ENCODE results near the gene QSOX1.
"Not testable (repeated sequence)": the region's sequence is repeated elsewhere in the genome, so short reads cannot be mapped to it uniquely, and the experiment has no call there.

The QSOX1 gene, protein sequence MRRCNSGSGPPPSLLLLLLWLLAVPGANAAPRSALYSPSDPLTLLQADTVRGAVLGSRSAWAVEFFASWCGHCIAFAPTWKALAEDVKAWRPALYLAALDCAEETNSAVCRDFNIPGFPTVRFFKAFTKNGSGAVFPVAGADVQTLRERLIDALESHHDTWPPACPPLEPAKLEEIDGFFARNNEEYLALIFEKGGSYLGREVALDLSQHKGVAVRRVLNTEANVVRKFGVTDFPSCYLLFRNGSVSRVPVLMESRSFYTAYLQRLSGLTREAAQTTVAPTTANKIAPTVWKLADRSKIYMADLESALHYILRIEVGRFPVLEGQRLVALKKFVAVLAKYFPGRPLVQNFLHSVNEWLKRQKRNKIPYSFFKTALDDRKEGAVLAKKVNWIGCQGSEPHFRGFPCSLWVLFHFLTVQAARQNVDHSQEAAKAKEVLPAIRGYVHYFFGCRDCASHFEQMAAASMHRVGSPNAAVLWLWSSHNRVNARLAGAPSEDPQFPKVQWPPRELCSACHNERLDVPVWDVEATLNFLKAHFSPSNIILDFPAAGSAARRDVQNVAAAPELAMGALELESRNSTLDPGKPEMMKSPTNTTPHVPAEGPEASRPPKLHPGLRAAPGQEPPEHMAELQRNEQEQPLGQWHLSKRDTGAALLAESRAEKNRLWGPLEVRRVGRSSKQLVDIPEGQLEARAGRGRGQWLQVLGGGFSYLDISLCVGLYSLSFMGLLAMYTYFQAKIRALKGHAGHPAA

GRCh38 chr1:180154325-180155181 lies at the start of gene QSOX1:
TSS of gene QSOX1 (plus strand) at chr1:180154869. CDS start at chr1:180154908, 39 bp downstream.
- DNase-seq (ENCODE audit: low spot score) = peak; percentile 96

- DNase-seq (ENCODE audit: low spot score) = no peak
Measured at GRCh38 chr1:180112091-180112490, 42.6 kb upstream of the QSOX1 start.

GRCh38 chr1:180112984-180113647 lies 41.6 kb upstream of the QSOX1 start:
- DNase-seq (ENCODE audit: low spot score) = no peak

DNA sequence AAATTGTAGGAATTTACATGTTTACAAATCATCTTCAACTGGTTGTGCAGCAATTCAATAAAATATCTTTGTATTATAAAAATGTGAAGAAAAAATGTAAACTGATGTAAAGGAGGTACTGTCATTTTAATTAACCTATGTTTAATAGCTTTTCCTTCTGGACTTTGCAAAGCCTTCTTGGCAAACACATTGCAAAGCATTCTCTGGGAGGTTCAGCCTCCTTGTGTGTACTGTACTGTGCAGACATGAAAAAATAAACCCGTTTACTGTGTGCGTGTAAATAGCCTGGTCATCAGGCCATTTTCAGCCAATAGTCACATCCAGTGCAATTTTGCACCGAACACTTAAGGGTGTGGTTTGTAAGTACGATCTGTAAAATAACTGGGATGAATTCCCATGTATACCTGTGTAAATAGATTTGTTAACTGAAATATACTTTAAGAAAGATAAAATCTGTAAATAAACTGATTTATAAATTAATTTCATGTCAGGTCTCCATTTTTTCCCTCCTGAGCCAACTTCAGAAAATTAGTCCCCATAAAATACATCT lies 40.2 kb upstream of the QSOX1 start:
- no peak for DNase-seq (ENCODE audit: low spot score)

GRCh38 chr1:180116964-180117763 lies 37.5 kb upstream of the QSOX1 start:
- DNase-seq (ENCODE audit: low spot score) = no peak

DNA sequence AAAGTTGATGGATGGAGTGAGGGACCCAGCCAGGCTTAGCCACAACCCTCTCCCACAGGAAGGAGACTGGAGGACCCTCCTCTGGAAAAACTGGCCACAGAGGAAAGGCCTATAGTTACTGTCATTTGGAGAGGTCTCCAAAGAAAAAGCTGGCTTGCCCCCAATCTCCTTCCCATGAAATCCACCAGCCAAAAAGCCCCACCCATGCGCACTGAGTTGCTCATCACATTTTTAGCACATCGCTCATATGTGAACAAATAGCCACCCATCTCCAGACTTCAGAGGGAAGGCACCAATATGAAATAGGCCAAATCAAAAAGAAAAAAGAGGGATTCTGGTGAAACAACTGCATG lies 36.9 kb upstream of the QSOX1 start:
- no peak for DNase-seq (ENCODE audit: low spot score)

- no peak for DNase-seq (ENCODE audit: low spot score)
Measured at GRCh38 chr1:180119837-180120236, 34.8 kb upstream of the QSOX1 start.

DNA sequence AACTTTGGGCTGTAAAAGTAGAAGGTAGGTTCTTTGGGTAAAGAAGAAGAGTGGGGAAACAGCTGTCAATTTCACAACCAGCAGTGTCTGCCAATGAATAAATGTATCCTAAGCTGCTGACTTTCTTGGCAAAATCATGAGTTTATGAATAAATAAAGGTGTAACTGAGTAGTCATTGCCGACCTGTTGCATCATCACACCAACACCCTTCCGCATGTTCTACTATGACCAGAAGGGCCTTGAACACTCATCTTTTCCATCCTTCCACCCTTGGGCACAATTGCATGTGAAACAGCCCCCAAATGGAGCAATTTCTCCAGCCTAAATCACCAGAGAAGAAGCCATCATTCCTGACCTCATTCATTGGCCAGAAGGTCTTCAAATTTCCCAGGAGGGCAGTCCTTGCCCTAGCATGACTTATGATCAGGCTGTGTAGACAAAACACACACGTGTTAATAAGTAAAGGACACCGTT lies 31.2 kb upstream of the QSOX1 start:
- DNase-seq (ENCODE audit: low spot score) = no peak

- DNase-seq (ENCODE audit: low spot score) = no peak
Measured at GRCh38 chr1:180130651-180131050, 24.0 kb upstream of the QSOX1 start.

GRCh38 chr1:180131510-180131909 lies 23.2 kb upstream of the QSOX1 start:
- peak; percentile 51 for DNase-seq (ENCODE audit: low spot score)

DNA sequence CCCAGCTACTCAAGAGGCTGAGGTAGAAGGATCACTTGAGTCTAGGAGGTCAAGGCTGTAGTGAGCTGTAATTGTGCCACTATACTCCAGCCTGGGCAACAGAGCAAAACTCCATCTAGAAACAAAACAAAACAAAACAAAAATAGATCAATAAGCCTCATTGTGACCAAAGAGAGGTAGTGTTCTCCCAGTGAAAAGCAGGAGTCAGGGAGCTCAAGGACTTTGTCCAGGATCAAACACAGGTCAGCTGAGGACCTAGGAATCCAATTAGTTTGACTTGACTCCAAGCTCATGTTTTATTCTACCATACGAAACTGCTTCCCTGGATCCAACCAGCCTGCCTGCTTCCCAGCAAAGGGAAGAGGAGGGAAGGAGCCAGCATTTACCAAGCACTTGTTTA lies 21.5 kb upstream of the QSOX1 start:
- no peak for DNase-seq (ENCODE audit: low spot score)

GRCh38 chr1:180133688-180134087 lies 21.0 kb upstream of the QSOX1 start:
- not testable (repeated sequence) for DNase-seq (ENCODE audit: low spot score)

DNA sequence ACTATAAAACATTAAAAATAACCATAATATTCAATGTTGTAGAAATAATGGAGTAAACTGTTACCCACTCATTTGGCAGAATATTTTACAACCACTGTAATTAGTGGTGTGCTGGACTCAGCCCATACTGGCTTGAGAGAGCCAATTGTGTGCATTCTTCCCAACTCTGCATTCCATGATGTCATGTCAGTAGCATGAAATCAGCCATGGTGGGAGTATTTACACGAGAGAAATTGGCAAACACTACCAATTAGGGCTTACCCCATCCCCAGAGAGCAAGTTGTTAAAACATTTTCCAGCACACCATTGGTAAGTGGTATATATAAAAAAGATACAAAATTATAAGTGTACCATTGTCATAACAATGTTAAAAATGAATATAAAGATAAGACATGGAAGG lies 19.1 kb upstream of the QSOX1 start:
- DNase-seq (ENCODE audit: low spot score) = no peak

DNA sequence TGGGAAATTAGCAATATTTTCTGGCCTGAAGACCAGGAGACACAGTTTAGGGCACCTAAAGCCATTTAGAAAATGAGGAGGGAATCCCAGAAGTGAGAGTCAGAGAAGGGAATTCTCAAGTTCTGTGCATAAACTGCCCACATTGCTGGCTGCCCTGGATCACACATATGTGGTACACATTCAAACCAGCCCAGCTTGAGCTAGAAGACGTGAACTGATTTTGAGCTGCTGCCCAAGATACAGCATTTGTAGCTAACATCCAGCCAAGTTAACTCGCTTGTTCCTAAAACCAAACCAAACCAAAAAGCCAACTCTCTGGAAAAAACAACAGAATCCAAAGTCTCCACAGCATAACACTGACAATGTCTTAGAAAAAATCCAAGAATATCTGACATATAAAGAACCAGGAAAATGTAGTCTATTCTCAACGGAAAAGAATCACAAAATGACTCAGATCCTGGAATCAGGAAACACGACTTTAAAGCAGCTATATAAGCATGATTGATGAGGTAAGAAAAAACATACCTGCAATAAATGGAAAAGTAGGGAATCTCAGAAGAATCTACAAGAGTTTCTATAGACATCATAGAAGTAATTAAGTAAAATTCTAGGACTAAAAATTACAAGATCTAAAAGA lies 18.2 kb upstream of the QSOX1 start:
- no peak for DNase-seq (ENCODE audit: low spot score)

GRCh38 chr1:180136968-180137356 lies 17.7 kb upstream of the QSOX1 start:
- DNase-seq (ENCODE audit: low spot score) = no peak

DNA sequence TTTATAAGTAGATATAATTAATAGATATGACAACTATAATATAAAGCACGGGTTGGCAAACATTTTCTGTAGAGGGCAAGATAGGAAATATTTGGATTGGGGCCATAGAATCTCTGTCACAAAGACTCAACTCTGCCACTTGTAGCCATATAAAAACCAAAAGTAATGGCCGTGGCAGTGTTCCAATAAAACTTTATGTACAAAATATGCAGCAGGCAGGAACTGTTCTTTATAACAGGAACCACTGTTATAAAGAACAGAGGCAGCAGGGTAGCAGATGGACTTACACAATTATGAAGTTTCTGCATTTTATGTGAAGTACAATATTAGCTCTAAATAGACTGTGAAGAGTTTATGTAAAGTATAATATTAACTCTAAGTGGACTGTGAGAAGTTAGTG lies 16.9 kb upstream of the QSOX1 start:
- DNase-seq (ENCODE audit: low spot score) = no peak

GRCh38 chr1:180141381-180141934 lies 13.2 kb upstream of the QSOX1 start:
- no peak for DNase-seq (ENCODE audit: low spot score)

DNA sequence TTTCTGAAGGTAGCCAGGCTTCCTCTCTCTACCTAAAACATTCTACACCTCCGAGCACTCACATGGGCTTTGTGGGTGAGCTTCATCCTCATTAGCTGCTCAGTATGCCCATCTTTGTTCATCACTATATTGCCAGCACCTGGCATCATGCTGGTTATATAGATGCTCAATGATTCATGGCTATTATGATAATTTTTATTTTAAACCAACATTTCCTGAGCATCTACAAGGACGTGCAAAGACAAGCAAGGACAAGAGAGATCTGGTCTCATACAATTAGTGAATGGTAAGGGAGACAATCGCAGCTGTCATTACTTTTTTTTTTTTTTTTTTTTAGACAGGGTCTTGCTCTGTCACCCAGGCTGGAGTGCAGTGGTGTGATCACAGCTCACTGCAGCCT lies 11.3 kb upstream of the QSOX1 start:
- DNase-seq (ENCODE audit: low spot score) = no peak

DNA sequence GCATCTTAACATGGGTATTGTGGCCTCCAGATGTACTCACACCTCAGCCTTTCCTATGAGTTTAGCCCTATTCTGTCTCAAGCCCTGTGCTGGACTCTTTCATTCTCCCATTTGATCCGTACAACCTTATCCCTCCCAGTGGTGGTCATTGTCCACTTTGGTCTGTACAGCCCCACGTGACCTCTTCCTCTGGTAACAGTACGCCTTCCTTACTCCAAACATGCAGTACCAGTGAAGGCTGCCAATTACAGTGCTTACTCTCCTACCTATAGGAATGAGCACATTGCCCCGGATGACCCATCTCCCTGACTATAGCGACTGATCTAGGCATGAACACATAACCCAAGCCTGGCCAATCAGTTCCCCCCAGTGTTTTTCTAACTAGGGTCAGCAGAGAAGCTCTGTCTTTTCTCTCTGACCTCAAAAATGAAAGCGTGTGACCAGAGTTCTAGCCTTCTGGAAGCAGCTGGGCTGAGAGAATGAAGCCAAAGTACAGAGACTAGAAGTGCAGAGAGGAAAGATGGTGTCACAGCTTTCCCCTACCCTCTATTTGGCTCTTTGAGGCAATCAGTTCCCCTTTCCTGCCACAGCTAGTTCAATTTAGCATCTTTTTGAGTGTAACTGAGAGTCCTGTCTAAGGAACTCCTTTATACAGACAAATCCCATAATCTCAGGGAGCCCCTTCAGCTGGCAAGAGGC lies 9.9 kb upstream of the QSOX1 start:
- DNase-seq (ENCODE audit: low spot score) = no peak

Data from COLO829 (cell line).